Panc1 (cell line): ENCODE results near the gene TCF7.

ENCODE experiments used
- CTCF ChIP-seq: fragments of 450-650 bp; IDR thresholded peaks from 2 replicates; pipeline ENCODE4 v1.5.1; 2017; ENCODE audit warnings: mild to moderate bottlenecking
- POLR2AphosphoS5 ChIP-seq: IDR thresholded peaks from 2 replicates; pipeline ENCODE4 v1.6.1; 2012; ENCODE audit warnings: mild to moderate bottlenecking, low read depth, low read length, moderate library complexity
- SIN3A ChIP-seq: IDR thresholded peaks from 2 replicates; pipeline ENCODE4 v1.6.1; 2012; ENCODE audit warnings: low read depth, mild to moderate bottlenecking, low read length, moderate library complexity, borderline replicate concordance; ENCODE audit not compliant: insufficient read depth
- TCF7L2 ChIP-seq: IDR thresholded peaks from 2 replicates; pipeline ENCODE4 v1.6.1; 2011; ENCODE audit warnings: mild to moderate bottlenecking, low read depth, low read length, inconsistent platforms
- TF ChIP-seq, protein P1 (sequence below), 2 experiments: IDR thresholded peaks; 2 replicates each; pipeline ENCODE4 v1.6.1; 2011 to 2012; ENCODE audit warnings: low read depth in 2 of 2, control low read depth in 1 of 2, low read length in 1 of 2, mild to moderate bottlenecking in 1 of 2, moderate library complexity in 1 of 2; ENCODE audit not compliant: insufficient read depth in 1 of 2

DNA sequence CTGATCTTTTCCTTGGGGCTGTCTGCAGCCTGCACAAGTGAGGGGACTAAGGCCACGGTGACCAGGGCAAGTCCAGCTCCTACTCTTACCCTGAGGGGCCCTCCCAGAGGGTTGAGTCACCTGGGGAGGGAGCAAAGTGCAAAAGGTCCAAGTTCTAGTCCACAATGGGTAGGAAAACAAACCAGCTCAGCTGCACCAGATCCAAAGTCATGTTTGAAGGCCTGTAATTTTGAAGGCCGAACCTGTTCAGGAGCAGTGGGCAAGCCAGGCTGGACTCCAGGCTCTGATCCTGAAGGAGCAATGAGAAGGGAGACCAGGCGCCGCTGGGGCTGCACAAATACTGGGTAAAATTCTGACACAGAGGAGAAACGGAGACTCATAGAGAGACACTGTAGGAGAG is 15.8 kb upstream of the TCF7 start:
- TF ChIP-seq POLR2AphosphoS5 (no peak), CTCF (no peak), TCF7L2 (no peak), SIN3A (no peak)
- TF ChIP-seq, protein P1, sequence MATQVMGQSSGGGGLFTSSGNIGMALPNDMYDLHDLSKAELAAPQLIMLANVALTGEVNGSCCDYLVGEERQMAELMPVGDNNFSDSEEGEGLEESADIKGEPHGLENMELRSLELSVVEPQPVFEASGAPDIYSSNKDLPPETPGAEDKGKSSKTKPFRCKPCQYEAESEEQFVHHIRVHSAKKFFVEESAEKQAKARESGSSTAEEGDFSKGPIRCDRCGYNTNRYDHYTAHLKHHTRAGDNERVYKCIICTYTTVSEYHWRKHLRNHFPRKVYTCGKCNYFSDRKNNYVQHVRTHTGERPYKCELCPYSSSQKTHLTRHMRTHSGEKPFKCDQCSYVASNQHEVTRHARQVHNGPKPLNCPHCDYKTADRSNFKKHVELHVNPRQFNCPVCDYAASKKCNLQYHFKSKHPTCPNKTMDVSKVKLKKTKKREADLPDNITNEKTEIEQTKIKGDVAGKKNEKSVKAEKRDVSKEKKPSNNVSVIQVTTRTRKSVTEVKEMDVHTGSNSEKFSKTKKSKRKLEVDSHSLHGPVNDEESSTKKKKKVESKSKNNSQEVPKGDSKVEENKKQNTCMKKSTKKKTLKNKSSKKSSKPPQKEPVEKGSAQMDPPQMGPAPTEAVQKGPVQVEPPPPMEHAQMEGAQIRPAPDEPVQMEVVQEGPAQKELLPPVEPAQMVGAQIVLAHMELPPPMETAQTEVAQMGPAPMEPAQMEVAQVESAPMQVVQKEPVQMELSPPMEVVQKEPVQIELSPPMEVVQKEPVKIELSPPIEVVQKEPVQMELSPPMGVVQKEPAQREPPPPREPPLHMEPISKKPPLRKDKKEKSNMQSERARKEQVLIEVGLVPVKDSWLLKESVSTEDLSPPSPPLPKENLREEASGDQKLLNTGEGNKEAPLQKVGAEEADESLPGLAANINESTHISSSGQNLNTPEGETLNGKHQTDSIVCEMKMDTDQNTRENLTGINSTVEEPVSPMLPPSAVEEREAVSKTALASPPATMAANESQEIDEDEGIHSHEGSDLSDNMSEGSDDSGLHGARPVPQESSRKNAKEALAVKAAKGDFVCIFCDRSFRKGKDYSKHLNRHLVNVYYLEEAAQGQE (IDR thresholded peaks at IDR 0.05; ENCODE audit: insufficient read depth in 1 of 2, low read depth in 2 of 2, low read length in 1 of 2), result no peak
